CD4-positive, CD25-positive, alpha-beta regulatory T cell (primary cell): ENCODE measurements around the gene MYBBP1A. TPM values are rescaled to one million over a fixed set of nuclear protein-coding genes. Genes with fewer than 3 reads are reported as not detected.

ENCODE experiments used
- ATAC-seq, 2 donors: fragments of 150-1000 bp; cut with Tn5 transposase; one replicate each; pipeline ENCODE4 v1.10.0; 2021; ENCODE audit warnings: low read depth in 2 of 2, moderate number of reproducible peaks in 2 of 2, moderate library complexity in 1 of 2
- DNase-seq, 3 donors: peaks; one replicate each; pipeline versions ENCODE4 v3.0.0 to v3.0.0-alpha.2; 2012 to 2022; ENCODE audit warnings: mixed read lengths in 1 of 3
- H3K27ac ChIP-seq: one replicate; pipeline ENCODE4 v1.7.0; 2013; ENCODE audit warnings: mild to moderate bottlenecking, low read length; ENCODE audit not compliant: insufficient read depth, poor library complexity, severe bottlenecking
- H3K27me3 ChIP-seq: one replicate; pipeline ENCODE4 v1.7.0; 2013; ENCODE audit warnings: low read length; ENCODE audit not compliant: control insufficient read depth, insufficient read depth
- H3K36me3 ChIP-seq: one replicate; pipeline ENCODE4 v1.7.0; 2013; ENCODE audit warnings: mild to moderate bottlenecking, low read length, moderate library complexity; ENCODE audit not compliant: control insufficient read depth, insufficient read depth
- H3K4me1 ChIP-seq: 2 replicates; pipeline ENCODE4 v1.7.0; 2013; ENCODE audit warnings: mild to moderate bottlenecking, low read length; ENCODE audit not compliant: insufficient read depth, control insufficient read depth, poor library complexity, severe bottlenecking
- H3K4me3 ChIP-seq: one replicate; pipeline ENCODE4 v1.7.0; 2013; ENCODE audit warnings: low read depth, mild to moderate bottlenecking, low read length, moderate library complexity
- H3K9me3 ChIP-seq, 2 experiments: 1 replicate in 1 of 2; 2 replicates in 1 of 2; pipeline ENCODE4 v1.7.0; 2013; ENCODE audit warnings: low read length in 2 of 2, mild to moderate bottlenecking in 1 of 2, moderate library complexity in 1 of 2; ENCODE audit not compliant: control insufficient read depth in 2 of 2
- H3K27ac Mint-ChIP-seq, 3 donors: one replicate each; pipeline ENCODE4 v1.8.0; 2020 to 2022; ENCODE audit warnings: mild to moderate bottlenecking in 3 of 3, mixed read lengths in 3 of 3, moderate library complexity in 2 of 3
- H3K27me3 Mint-ChIP-seq: one replicate; pipeline ENCODE4 v1.8.0; 2022; ENCODE audit warnings: mild to moderate bottlenecking, mixed read lengths
- H3K36me3 Mint-ChIP-seq: one replicate; pipeline ENCODE4 v1.8.0; 2020; ENCODE audit warnings: mixed read lengths
- H3K4me1 Mint-ChIP-seq, 4 donors: one replicate each; pipeline ENCODE4 v1.8.0; 2020 to 2022; ENCODE audit warnings: mixed read lengths in 4 of 4, mild to moderate bottlenecking in 1 of 4
- H3K4me3 Mint-ChIP-seq, 4 donors: one replicate each; pipeline ENCODE4 v1.8.0; 2020 to 2022; ENCODE audit warnings: mild to moderate bottlenecking in 4 of 4, mixed read lengths in 4 of 4, moderate library complexity in 3 of 4
- H3K9me3 Mint-ChIP-seq, 7 donors: one replicate each; pipeline ENCODE4 v1.8.0; 2020 to 2022; ENCODE audit warnings: mixed read lengths in 7 of 7, mild to moderate bottlenecking in 3 of 7, moderate library complexity in 2 of 7
- polyA plus RNA-seq, 4 donors: library from polyadenylated mRNA; unstranded; fragments of 300-500 nt; fragmentation: Illumina TruSeq; gene quantifications; one replicate each; pipeline ENCODE4 v1.2.3, GENCODE V29; 2021
- total RNA-seq: library from RNA; stranded (reverse); gene quantifications from one replicate; pipeline ENCODE4 v1.2.3, GENCODE V29; 2022

The MYBBP1A gene
- total and polyA plus RNA-seq, 5 donors from 2014 or later = 7.7 to 59.3 (median 12.2) TPM

GRCh38 chr17:4534928-4535666 lies 20.1 kb downstream of the MYBBP1A start:
- H3K4me1 ChIP-seq = no peaks in the 10 kb centered on the region
- no peaks in the 10 kb centered on the region for H3K9me3 Mint-ChIP-seq
- ATAC-seq (no peak), DNase-seq (no peak)
- H3K27me3 Mint-ChIP-seq = no peaks in the 10 kb centered on the region
- no peak overlapping the region for H3K4me3 ChIP-seq
- no peak overlapping the region for H3K27ac ChIP-seq
- peaks cover 0 to 5% (median 0%) of the 10 kb centered on the region in 4 donors for H3K4me1 Mint-ChIP-seq
- H3K27me3 ChIP-seq = no peaks in the 10 kb centered on the region
- no peak overlapping the region for H3K4me3 Mint-ChIP-seq
- H3K9me3 ChIP-seq = no peaks in the 10 kb centered on the region
- no peak overlapping the region for H3K27ac Mint-ChIP-seq
- peaks cover 4% of the 10 kb centered on the region for H3K36me3 ChIP-seq
- H3K36me3 Mint-ChIP-seq = no peaks in the 10 kb centered on the region

- no peak overlapping the region for H3K27ac ChIP-seq
- no peaks in the 10 kb centered on the region for H3K9me3 ChIP-seq
- Mint-ChIP-seq H3K4me3 (no peak overlapping the region), H3K9me3 (no peaks in the 10 kb centered on the region), H3K27ac (no peak overlapping the region), H3K27me3 (no peaks in the 10 kb centered on the region), H3K36me3 (no peaks in the 10 kb centered on the region), H3K4me1 (peaks cover 0 to 5% (median 0%) of the 10 kb centered on the region in 4 donors)
- peaks cover 4% of the 10 kb centered on the region for H3K36me3 ChIP-seq
- no peaks in the 10 kb centered on the region for H3K27me3 ChIP-seq
- ATAC-seq (no peak), DNase-seq (no peak)
- no peak overlapping the region for H3K4me3 ChIP-seq
- H3K4me1 ChIP-seq = no peaks in the 10 kb centered on the region
Measured at GRCh38 chr17:4534515-4534914, 20.7 kb downstream of the MYBBP1A start.

GRCh38 chr17:4533523-4534504 lies 21.4 kb downstream of the MYBBP1A start:
- Mint-ChIP-seq H3K4me1 (peaks cover 0 to 5% (median 0%) of the 10 kb centered on the region in 4 donors), H3K4me3 (no peak overlapping the region), H3K9me3 (no peaks in the 10 kb centered on the region), H3K27me3 (no peaks in the 10 kb centered on the region), H3K36me3 (no peaks in the 10 kb centered on the region), H3K27ac (no peak overlapping the region)
- Histone ChIP-seq H3K4me3 (no peak overlapping the region), H3K4me1 (no peaks in the 10 kb centered on the region), H3K27ac (no peak overlapping the region), H3K9me3 (no peaks in the 10 kb centered on the region), H3K36me3 (peaks cover 1% of the 10 kb centered on the region), H3K27me3 (no peaks in the 10 kb centered on the region)
- DNase-seq (peak in 1 of 3 donors; percentile 12), ATAC-seq (no peak)

GRCh38 chr17:4532860-4533522 lies 22.2 kb downstream of the MYBBP1A start:
- no peaks in the 10 kb centered on the region for H3K4me1 ChIP-seq
- ATAC-seq = no peak
- no peaks in the 10 kb centered on the region for H3K36me3 Mint-ChIP-seq
- no peaks in the 10 kb centered on the region for H3K27me3 ChIP-seq
- no peak overlapping the region for H3K4me3 Mint-ChIP-seq
- H3K27me3 Mint-ChIP-seq = no peaks in the 10 kb centered on the region
- H3K4me1 Mint-ChIP-seq = peaks cover 0 to 5% (median 0%) of the 10 kb centered on the region in 4 donors
- DNase-seq = no peak
- H3K27ac Mint-ChIP-seq = no peak overlapping the region
- H3K4me3 ChIP-seq = no peak overlapping the region
- H3K27ac ChIP-seq = no peak overlapping the region
- no peaks in the 10 kb centered on the region for H3K36me3 ChIP-seq
- no peaks in the 10 kb centered on the region for H3K9me3 Mint-ChIP-seq
- H3K9me3 ChIP-seq = no peaks in the 10 kb centered on the region

- Mint-ChIP-seq H3K9me3 (no peaks in the 10 kb centered on the region), H3K27ac (peak overlapping the region in 1 of 3 donors; percentile 15)
Measured at GRCh38 chr17:4531988-4532736, 23.0 kb downstream of the MYBBP1A start.

GRCh38 chr17:4530799-4531730 lies 24.1 kb downstream of the MYBBP1A start:
- H3K27ac ChIP-seq = no peak overlapping the region
- ATAC-seq (no peak), DNase-seq (no peak)
- H3K36me3 ChIP-seq = no peaks in the 10 kb centered on the region
- H3K27me3 ChIP-seq = no peaks in the 10 kb centered on the region
- Mint-ChIP-seq H3K36me3 (no peaks in the 10 kb centered on the region), H3K27ac (no peak overlapping the region), H3K4me3 (no peak overlapping the region), H3K4me1 (peaks cover 0 to 3% (median 0%) of the 10 kb centered on the region in 4 donors), H3K9me3 (no peaks in the 10 kb centered on the region), H3K27me3 (peaks cover 4% of the 10 kb centered on the region)
- no peaks in the 10 kb centered on the region for H3K9me3 ChIP-seq
- no peak overlapping the region for H3K4me3 ChIP-seq
- H3K4me1 ChIP-seq = no peaks in the 10 kb centered on the region

More at GRCh38 chr17:4531988-4532736, 23.0 kb downstream of the MYBBP1A start:
- H3K9me3 ChIP-seq = no peaks in the 10 kb centered on the region
- H3K27ac ChIP-seq = no peak overlapping the region
- H3K36me3 ChIP-seq = no peaks in the 10 kb centered on the region
- peaks cover 0 to 5% (median 0%) of the 10 kb centered on the region in 4 donors for H3K4me1 Mint-ChIP-seq
- no peak for ATAC-seq
- H3K27me3 Mint-ChIP-seq = peaks cover 4% of the 10 kb centered on the region
- no peaks in the 10 kb centered on the region for H3K36me3 Mint-ChIP-seq
- H3K27me3 ChIP-seq = no peaks in the 10 kb centered on the region
- H3K4me1 ChIP-seq = no peaks in the 10 kb centered on the region
- DNase-seq = no peak
- no peak overlapping the region for H3K4me3 ChIP-seq
- H3K4me3 Mint-ChIP-seq = no peak overlapping the region
